ENCODE results near the gene CIAO1. TPM values are rescaled to one million over a fixed set of nuclear protein-coding genes. Genes with fewer than 3 reads are reported as not detected.

The CIAO1 gene
- polyA plus RNA-seq, 1 experiment, result 90.0 TPM

- ChIA-PET CTCF (interaction anchor here (0.7 to 6.8 kb wide), 12 partner anchors 10 to 269 kb away, joined by 3 to 62 read pairs (median 4); partner anchors contain the start of genes ASTL and STARD7), POLR2A (no interaction called here)
- no peak overlapping the region for H3K4me3 ChIP-seq (ENCODE audit: low read depth, low read length)
- DNase-seq (ENCODE audit: low read depth), result no peak
- H3K36me3 ChIP-seq (ENCODE audit: control insufficient read depth, insufficient read depth, low read length), result peaks cover 9% of the 10 kb centered on the region
- H3K27me3 ChIP-seq (ENCODE audit: control insufficient read depth, insufficient read depth, low read length), result no peaks in the 10 kb centered on the region
- no peak for TF ChIP-seq CTCF (IDR thresholded peaks at IDR 0.05; ENCODE audit: insufficient read depth, low read depth, low read length)
Observed at GRCh38 chr2:96261328-96262003, 4.6 kb upstream of the CIAO1 start.

GRCh38 chr2:96262306-96262705 is 3.7 kb upstream of the CIAO1 start:
- ChIA-PET CTCF (interaction anchor here (1.0 to 6.8 kb wide), 3 partner anchors 54 to 124 kb away, joined by 3 to 62 read pairs (median 4); partner anchors contain the start of genes ASTL and STARD7), POLR2A (no interaction called here)
- DNase-seq (ENCODE audit: low read depth), result no peak
- H3K4me3 ChIP-seq (ENCODE audit: low read depth, low read length), result no peak overlapping the region
- H3K27me3 ChIP-seq (ENCODE audit: control insufficient read depth, insufficient read depth, low read length), result no peaks in the 10 kb centered on the region
- TF ChIP-seq CTCF (IDR thresholded peaks at IDR 0.05; ENCODE audit: insufficient read depth, low read depth, low read length), result no peak
- H3K36me3 ChIP-seq (ENCODE audit: control insufficient read depth, insufficient read depth, low read length), result peaks cover 7% of the 10 kb centered on the region

- ChIA-PET POLR2A (no interaction called here), CTCF (interaction anchor here (0.8 to 6.8 kb wide), 7 partner anchors 9 to 271 kb away, joined by 3 to 62 read pairs (median 5); partner anchors contain the start of genes ASTL and STARD7)
- Histone ChIP-seq H3K36me3 (ENCODE audit: control insufficient read depth, insufficient read depth, low read length) (peaks cover 11% of the 10 kb centered on the region), H3K27me3 (ENCODE audit: control insufficient read depth, insufficient read depth, low read length) (no peaks in the 10 kb centered on the region), H3K4me3 (ENCODE audit: low read depth, low read length) (peak overlapping the region; percentile 92)
- DNase-seq (ENCODE audit: low read depth), result no peak
- TF ChIP-seq CTCF (IDR thresholded peaks at IDR 0.05; ENCODE audit: insufficient read depth, low read depth, low read length), result no peak
Observed at GRCh38 chr2:96264086-96264485, 1.9 kb upstream of the CIAO1 start.

- peak; percentile 54 for TF ChIP-seq CTCF (IDR thresholded peaks at IDR 0.05; ENCODE audit: insufficient read depth, low read depth, low read length)
Observed at GRCh38 chr2:96264656-96265348, 1.2 kb upstream of the CIAO1 start.

GRCh38 chr2:96265349-96265839 is 631 bp upstream of the CIAO1 start:
- H3K36me3 ChIP-seq (ENCODE audit: control insufficient read depth, insufficient read depth, low read length), result peaks cover 14% of the 10 kb centered on the region
- POLR2A ChIA-PET, result no interaction called here
- DNase-seq (ENCODE audit: low read depth), result no peak
- no peak for TF ChIP-seq CTCF (IDR thresholded peaks at IDR 0.05; ENCODE audit: insufficient read depth, low read depth, low read length)
- H3K4me3 ChIP-seq (ENCODE audit: low read depth, low read length), result peak overlapping the region; percentile 92
- CTCF ChIA-PET, result interaction anchor here (0.8 to 6.8 kb wide), 4 partner anchors 57 to 135 kb away, joined by 3 to 62 read pairs (median 6); partner anchors contain the start of genes ASTL and STARD7
- no peaks in the 10 kb centered on the region for H3K27me3 ChIP-seq (ENCODE audit: control insufficient read depth, insufficient read depth, low read length)

More at GRCh38 chr2:96264656-96265348, 1.2 kb upstream of the CIAO1 start:
- Histone ChIP-seq H3K27me3 (ENCODE audit: control insufficient read depth, insufficient read depth, low read length) (no peaks in the 10 kb centered on the region), H3K4me3 (ENCODE audit: low read depth, low read length) (peak overlapping the region; percentile 92), H3K36me3 (ENCODE audit: control insufficient read depth, insufficient read depth, low read length) (peaks cover 14% of the 10 kb centered on the region)
- no peak for DNase-seq (ENCODE audit: low read depth)
- ChIA-PET CTCF (interaction anchor here (0.8 to 6.8 kb wide), 7 partner anchors 9 to 272 kb away, joined by 3 to 62 read pairs (median 5); partner anchors contain the start of genes ASTL and STARD7), POLR2A (no interaction called here)

Measured in BJ (cell line).